IPS-18c (cell line): ENCODE data around the gene ALG14.

Experiments used
- H3K4me3 ChIP-seq: 2 replicates; pipeline ENCODE4 v1.7.0; 2013; ENCODE audit warnings: low read depth, mild to moderate bottlenecking, low read length, moderate library complexity; ENCODE audit not compliant: insufficient read depth
- H3K9me3 ChIP-seq: one replicate; pipeline ENCODE4 v1.6.1; 2013; ENCODE audit warnings: mild to moderate bottlenecking, low read length, moderate library complexity; ENCODE audit not compliant: control insufficient read depth, insufficient read depth

ALG14 gene

GRCh38 chr1:94980582-94981574, 91.9 kb downstream of the ALG14 start:
- no peak overlapping the region for H3K4me3 ChIP-seq
- no peaks in the 10 kb centered on the region for H3K9me3 ChIP-seq

- no peaks in the 10 kb centered on the region for H3K9me3 ChIP-seq
- H3K4me3 ChIP-seq = no peak overlapping the region
Observed at GRCh38 chr1:94979656-94980581, 92.8 kb downstream of the ALG14 start.

DNA sequence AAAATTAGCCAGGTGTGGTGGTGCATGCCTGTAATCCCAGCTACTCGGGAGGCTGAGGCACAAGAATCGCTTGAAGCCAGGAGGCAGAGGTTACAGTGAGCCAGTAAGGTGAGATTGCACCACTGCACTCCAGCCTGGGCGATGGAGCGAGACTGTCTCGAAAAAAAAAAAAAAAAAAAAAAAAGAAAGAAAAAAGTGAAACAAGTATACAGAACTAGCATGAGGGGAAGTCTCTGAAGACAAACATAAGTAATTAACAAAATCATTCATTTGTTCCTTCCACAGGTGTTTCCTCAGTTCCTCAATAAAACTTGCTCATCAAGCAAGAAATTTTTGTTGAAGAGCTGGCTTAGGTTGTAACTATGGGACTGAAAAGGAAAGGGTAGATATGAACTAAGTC, 93.6 kb downstream of the ALG14 start:
- H3K9me3 ChIP-seq = no peaks in the 10 kb centered on the region
- no peak overlapping the region for H3K4me3 ChIP-seq

DNA sequence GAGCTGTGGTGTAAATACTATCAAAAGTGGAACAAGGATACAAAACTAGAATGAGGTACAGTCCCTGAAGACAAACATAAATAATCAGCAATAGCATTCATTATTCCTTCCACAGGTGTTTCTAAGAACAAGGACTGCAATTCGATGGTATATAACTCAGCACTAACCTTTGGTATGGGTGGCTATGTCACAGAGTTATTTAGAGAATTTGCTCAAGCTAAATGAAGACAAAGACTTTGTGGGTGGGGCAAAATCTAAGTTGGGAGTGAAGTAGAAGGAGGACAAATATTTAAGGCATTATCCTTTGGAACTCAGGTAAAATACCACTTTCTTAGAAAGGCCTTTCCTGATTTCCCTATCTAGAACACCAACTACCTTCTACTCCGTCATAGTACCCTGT, 94.3 kb downstream of the ALG14 start:
- H3K4me3 ChIP-seq = no peak overlapping the region
- no peaks in the 10 kb centered on the region for H3K9me3 ChIP-seq

GRCh38 chr1:94976971-94977548, 95.7 kb downstream of the ALG14 start:
- Histone ChIP-seq H3K4me3 (no peak overlapping the region), H3K9me3 (no peaks in the 10 kb centered on the region)

- Histone ChIP-seq H3K9me3 (no peaks in the 10 kb centered on the region), H3K4me3 (no peak overlapping the region)
Observed at GRCh38 chr1:94974824-94975223, 97.9 kb downstream of the ALG14 start.

GRCh38 chr1:94974241-94974640, 98.5 kb downstream of the ALG14 start:
- H3K9me3 ChIP-seq = no peaks in the 10 kb centered on the region
- H3K4me3 ChIP-seq = no peak overlapping the region

DNA sequence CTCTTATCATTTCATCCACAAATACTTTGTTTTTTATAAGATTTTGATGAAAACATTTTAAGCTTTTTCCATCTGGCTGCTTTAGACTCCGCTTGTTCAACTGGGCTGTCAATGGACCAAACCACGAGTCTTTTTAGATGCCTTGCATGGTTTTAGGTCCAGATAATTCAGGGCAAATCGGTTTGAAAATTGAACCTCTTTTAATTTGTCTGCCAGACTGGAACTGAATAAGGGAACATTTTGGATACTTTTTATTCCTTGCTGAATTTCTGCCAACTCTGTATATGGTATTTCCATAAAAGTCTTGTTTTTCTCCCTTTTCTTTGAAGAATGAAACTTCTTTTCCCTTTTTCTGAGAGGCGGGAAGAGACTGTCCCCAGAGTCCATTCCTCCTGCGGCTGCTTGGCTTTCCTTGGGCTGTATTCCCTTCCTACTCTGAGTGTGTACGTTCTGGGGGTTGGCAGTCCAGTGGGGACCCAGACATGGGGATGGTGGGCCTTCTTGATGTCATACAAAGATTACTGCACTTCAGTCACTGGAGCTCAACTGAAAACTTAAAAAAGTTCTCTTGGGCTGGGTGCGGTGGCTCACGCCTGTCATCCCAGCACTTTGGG, 99.3 kb downstream of the ALG14 start:
- no peaks in the 10 kb centered on the region for H3K9me3 ChIP-seq
- no peak overlapping the region for H3K4me3 ChIP-seq

GRCh38 chr1:94971491-94971924, 101.2 kb downstream of the ALG14 start:
- no peak overlapping the region for H3K4me3 ChIP-seq
- H3K9me3 ChIP-seq = no peaks in the 10 kb centered on the region

- Histone ChIP-seq H3K9me3 (no peaks in the 10 kb centered on the region), H3K4me3 (no peak overlapping the region)
Observed at GRCh38 chr1:94970783-94971182, 102.0 kb downstream of the ALG14 start.

- Histone ChIP-seq H3K9me3 (no peaks in the 10 kb centered on the region), H3K4me3 (no peak overlapping the region)
Observed at GRCh38 chr1:94969137-94969536, 103.6 kb downstream of the ALG14 start.

DNA sequence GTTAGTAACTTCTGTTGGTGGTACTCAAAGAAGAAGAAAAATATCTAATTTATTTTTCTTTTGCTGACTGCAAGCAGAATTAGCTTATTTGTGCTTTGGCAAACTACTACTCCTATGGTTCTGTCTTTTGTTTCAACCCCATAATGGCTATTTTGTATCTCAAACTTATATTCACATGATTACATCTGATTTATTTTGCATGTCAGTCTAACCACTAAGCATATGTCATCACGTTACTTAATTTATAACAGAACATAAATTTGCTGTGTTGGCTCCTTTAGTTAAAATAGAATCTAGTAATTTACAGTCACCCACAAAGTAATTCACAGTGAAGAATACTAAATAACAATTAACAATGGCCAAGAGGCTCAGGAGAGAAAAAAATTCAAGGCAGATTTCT, 106.7 kb downstream of the ALG14 start:
- Histone ChIP-seq H3K9me3 (no peaks in the 10 kb centered on the region), H3K4me3 (no peak overlapping the region)

DNA sequence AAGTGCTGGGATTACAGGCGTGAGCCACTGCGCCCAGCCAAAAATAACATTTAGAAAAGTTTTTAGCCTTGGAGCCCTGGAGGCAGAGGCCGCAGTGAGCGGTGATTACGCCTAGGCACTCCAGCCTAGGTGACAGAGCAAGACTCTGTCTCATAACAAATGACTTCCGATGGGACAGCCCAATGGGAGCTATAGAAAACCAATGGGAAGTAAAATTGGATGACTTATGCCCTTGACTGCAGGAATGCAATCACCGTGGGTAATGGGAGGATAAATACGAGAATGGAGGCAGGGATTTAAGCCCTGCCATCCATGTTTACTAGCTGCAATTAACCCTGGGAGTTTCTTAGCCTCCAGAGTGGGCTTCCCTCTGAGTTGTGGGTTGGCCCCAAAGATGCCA, 108.9 kb downstream of the ALG14 start:
- no peaks in the 10 kb centered on the region for H3K9me3 ChIP-seq
- H3K4me3 ChIP-seq = no peak overlapping the region

DNA sequence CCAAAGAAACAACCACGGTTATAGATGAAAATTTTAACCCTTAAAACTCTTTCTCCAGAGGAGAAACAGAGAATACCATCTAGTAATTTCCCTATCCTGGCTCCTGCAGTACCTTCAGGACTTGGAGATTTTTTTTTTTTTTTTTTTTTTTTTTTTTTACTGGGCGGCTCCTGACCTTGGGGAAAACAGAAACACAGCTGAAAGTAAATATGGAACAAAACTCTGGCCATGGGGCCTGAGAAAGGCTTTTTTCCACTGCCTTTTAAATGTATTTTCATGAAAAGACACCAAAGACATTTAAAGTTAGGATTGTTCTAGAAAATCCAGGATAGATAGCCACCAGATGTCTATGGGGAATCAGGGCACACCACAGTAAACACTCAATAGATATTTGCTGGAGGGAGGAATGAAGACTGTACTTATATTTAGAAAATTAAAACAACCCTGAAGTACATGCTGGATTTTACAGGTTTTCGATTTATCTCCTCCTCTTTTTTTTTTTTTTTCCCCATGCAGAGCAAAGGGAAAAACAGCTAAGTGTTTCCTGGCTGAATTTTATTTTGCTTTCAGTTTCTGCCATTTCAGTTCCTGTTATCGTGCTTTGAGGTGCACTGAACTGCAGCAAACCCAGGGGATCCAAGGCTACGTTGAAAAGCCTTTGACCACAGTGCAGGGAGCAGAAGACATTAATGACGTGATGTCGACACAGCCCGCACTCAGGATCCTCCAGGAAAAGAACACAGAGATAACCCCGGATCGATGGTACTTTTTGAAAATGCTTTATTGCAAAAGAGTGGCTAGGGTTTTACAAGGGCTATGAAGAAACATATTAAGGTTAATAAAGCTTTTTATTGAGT, 110.1 kb downstream of the ALG14 start:
- no peak overlapping the region for H3K4me3 ChIP-seq

GRCh38 chr1:94961988-94962387, 110.8 kb downstream of the ALG14 start:
- Histone ChIP-seq H3K4me3 (no peak overlapping the region), H3K9me3 (no peaks in the 10 kb centered on the region)

More for the DNA sequence above, 110.1 kb downstream of the ALG14 start:
- no peaks in the 10 kb centered on the region for H3K9me3 ChIP-seq

DNA sequence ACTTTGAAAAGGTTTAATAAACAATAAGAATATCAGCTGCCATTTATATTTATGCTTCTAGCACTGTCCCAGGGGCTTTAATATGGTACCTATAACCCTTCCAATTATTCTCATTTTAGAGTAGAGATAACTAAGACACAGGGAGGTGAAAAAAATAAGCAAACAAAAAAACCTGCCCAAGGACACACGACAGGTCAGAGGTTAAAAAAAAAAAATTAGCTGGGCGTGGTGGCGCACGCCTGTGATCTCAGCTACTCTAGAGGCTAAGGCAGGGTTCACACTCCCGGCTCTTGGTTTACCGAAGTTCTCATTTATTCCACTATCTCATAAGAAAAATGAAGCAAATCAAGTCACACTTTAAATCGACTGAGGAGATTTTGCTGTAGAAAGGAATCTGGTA, 111.2 kb downstream of the ALG14 start:
- Histone ChIP-seq H3K4me3 (no peak overlapping the region), H3K9me3 (no peaks in the 10 kb centered on the region)
